Measurements from ENCODE around the gene CXCR1.

DNA sequence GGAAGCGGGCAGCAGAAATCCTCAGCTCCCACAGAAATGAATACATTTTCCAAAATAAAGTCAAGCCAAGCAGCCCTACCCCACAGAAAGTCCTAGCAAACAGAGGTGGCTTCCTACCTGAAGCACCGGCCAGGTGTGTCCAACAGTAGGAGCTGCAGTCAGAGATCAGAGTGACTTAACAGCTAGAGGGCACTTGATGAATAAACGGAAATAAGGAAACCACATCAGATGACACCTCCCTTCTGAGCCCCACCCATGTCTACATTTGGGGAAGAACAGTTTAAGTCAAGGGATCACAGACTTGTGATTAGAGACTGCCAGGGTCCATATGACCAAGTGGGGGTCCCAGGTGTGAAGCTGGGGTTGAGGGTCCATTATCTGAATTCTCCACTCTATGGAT lies at the start of gene CXCR1:
- TF ChIP-seq, protein P1, sequence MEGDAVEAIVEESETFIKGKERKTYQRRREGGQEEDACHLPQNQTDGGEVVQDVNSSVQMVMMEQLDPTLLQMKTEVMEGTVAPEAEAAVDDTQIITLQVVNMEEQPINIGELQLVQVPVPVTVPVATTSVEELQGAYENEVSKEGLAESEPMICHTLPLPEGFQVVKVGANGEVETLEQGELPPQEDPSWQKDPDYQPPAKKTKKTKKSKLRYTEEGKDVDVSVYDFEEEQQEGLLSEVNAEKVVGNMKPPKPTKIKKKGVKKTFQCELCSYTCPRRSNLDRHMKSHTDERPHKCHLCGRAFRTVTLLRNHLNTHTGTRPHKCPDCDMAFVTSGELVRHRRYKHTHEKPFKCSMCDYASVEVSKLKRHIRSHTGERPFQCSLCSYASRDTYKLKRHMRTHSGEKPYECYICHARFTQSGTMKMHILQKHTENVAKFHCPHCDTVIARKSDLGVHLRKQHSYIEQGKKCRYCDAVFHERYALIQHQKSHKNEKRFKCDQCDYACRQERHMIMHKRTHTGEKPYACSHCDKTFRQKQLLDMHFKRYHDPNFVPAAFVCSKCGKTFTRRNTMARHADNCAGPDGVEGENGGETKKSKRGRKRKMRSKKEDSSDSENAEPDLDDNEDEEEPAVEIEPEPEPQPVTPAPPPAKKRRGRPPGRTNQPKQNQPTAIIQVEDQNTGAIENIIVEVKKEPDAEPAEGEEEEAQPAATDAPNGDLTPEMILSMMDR (conservative IDR thresholded peaks at IDR 0.05; ENCODE audit: low read depth, low read length) = no peak
- TF ChIP-seq USF2 (IDR thresholded peaks at IDR 0.05; ENCODE audit: low read depth, low read length) (no peak), POLR2A (IDR thresholded peaks at IDR 0.05; ENCODE audit: low read depth, low read length) (no peak)

Measured in IMR-90 (cell line).